SK-N-SH treated with all-trans-retinoic acid at 6 μM for 48 hours (cell line): ENCODE measurements around the gene THAP8.

Experiments
- ATAC-seq: fragments of 200-7000 bp; cut with Tn5 transposase; 3 replicates; pipeline ENCODE4 v1.9.1; 2020; ENCODE audit warnings: mild to moderate bottlenecking, moderate library complexity
- ARNTL ChIP-seq: fragments of 450-650 bp; formaldehyde crosslinking; IDR thresholded peaks from 2 replicates; pipeline ENCODE4 v1.5.0; 2020; ENCODE audit warnings: low read depth, mild to moderate bottlenecking, moderate library complexity, borderline replicate concordance
- BACH2 ChIP-seq: fragments of 250-450 bp; sonication (Bioruptor Pico); IDR thresholded peaks from 2 replicates; pipeline ENCODE4 v1.9.0; 2021; ENCODE audit warnings: mild to moderate bottlenecking, borderline replicate concordance
- CSDC2 ChIP-seq: fragments of 250-450 bp; sonication (Bioruptor Pico); IDR thresholded peaks from 2 replicates; pipeline ENCODE4 v1.5.0; 2020; ENCODE audit warnings: mild to moderate bottlenecking, moderate library complexity
- ESRRG ChIP-seq: fragments of 250-450 bp; sonication (Bioruptor Pico); IDR thresholded peaks from 2 replicates; pipeline ENCODE4 v1.6.1; 2021; ENCODE audit warnings: mild to moderate bottlenecking
- GLIS3 ChIP-seq: fragments of 250-450 bp; sonication (Bioruptor Pico); IDR thresholded peaks from 2 replicates; pipeline ENCODE4 v1.5.0; 2020; ENCODE audit warnings: mild to moderate bottlenecking, moderate library complexity
- ISL1 ChIP-seq: fragments of 250-450 bp; sonication (Bioruptor Pico); IDR thresholded peaks from 2 replicates; pipeline ENCODE4 v2.1.2; 2022; ENCODE audit warnings: mild to moderate bottlenecking, moderate library complexity
- OSR1 ChIP-seq: fragments of 250-450 bp; sonication (Bioruptor Pico); IDR thresholded peaks from 2 replicates; pipeline ENCODE4 v1.8.0; 2022; ENCODE audit warnings: moderate library complexity, mild to moderate bottlenecking, inconsistent platforms
- PPARA ChIP-seq: fragments of 250-450 bp; sonication (Bioruptor Pico); IDR thresholded peaks from 2 replicates; pipeline ENCODE4 v1.5.0; 2020; ENCODE audit warnings: mild to moderate bottlenecking, borderline replicate concordance
- RARB ChIP-seq: fragments of 250-450 bp; sonication (Bioruptor Pico); IDR thresholded peaks from 2 replicates; pipeline ENCODE4 v1.8.0; 2021; ENCODE audit warnings: mild to moderate bottlenecking, moderate library complexity
- SNAI2 ChIP-seq: fragments of 250-450 bp; sonication (Bioruptor Pico); IDR thresholded peaks from 2 replicates; pipeline ENCODE4 v1.5.0; 2020; ENCODE audit warnings: mild to moderate bottlenecking, moderate library complexity
- TOX ChIP-seq: fragments of 250-450 bp; sonication (Bioruptor Pico); IDR thresholded peaks from 2 replicates; pipeline ENCODE4 v1.8.0; 2021; ENCODE audit warnings: mild to moderate bottlenecking, moderate library complexity, borderline replicate concordance
- ZC3H10 ChIP-seq: fragments of 250-450 bp; sonication (Bioruptor Pico); IDR thresholded peaks from 2 replicates; pipeline ENCODE4 v1.5.1; 2021; ENCODE audit warnings: mild to moderate bottlenecking, moderate library complexity
- ZFP3 ChIP-seq: fragments of 250-450 bp; sonication (Bioruptor Pico); IDR thresholded peaks from 2 replicates; pipeline ENCODE4 v1.5.0; 2020; ENCODE audit warnings: mild to moderate bottlenecking, moderate library complexity
- ZFP30 ChIP-seq: fragments of 450-650 bp; formaldehyde crosslinking; IDR thresholded peaks from 2 replicates; pipeline ENCODE4 v1.5.0; 2022; ENCODE audit warnings: mild to moderate bottlenecking, moderate library complexity
- ZNF565 ChIP-seq: fragments of 450-650 bp; formaldehyde crosslinking; conservative IDR thresholded peaks from 2 replicates; pipeline ENCODE4 v1.5.0; 2020; ENCODE audit warnings: low read depth, mild to moderate bottlenecking, moderate library complexity
- ZNF70 ChIP-seq: fragments of 450-650 bp; formaldehyde crosslinking; IDR thresholded peaks from 2 replicates; pipeline ENCODE4 v1.5.0; 2020; ENCODE audit warnings: mild to moderate bottlenecking, moderate library complexity
- ZNF8 ChIP-seq: fragments of 450-650 bp; formaldehyde crosslinking; IDR thresholded peaks from 2 replicates; pipeline ENCODE4 v1.5.0; 2020; ENCODE audit warnings: mild to moderate bottlenecking, moderate library complexity
- TF ChIP-seq, protein P1 (sequence below): fragments of 250-450 bp; sonication (Bioruptor Pico); IDR thresholded peaks from 2 replicates; pipeline ENCODE4 v1.5.0; 2020; ENCODE audit warnings: mild to moderate bottlenecking, moderate library complexity
- TF ChIP-seq, protein P2 (sequence below): fragments of 250-450 bp; sonication (Bioruptor Pico); IDR thresholded peaks from 2 replicates; pipeline ENCODE4 v1.5.1; 2021; ENCODE audit warnings: mild to moderate bottlenecking, moderate library complexity
- TF ChIP-seq, protein P3 (sequence below): fragments of 250-450 bp; sonication (Bioruptor Pico); IDR thresholded peaks from 2 replicates; pipeline ENCODE4 v1.8.0; 2020; ENCODE audit warnings: mild to moderate bottlenecking, moderate library complexity, borderline replicate concordance
- TF ChIP-seq, protein P4 (sequence below): fragments of 250-450 bp; sonication (Bioruptor Pico); IDR thresholded peaks from 2 replicates; pipeline ENCODE4 v1.8.0; 2021; ENCODE audit warnings: low read depth, mild to moderate bottlenecking, moderate library complexity, borderline replicate concordance
- TF ChIP-seq, protein P5 (sequence below): fragments of 250-450 bp; sonication (Bioruptor Pico); IDR thresholded peaks from 2 replicates; pipeline ENCODE4 v1.5.1; 2020; ENCODE audit warnings: low read depth, mild to moderate bottlenecking, moderate library complexity

The THAP8 gene

DNA sequence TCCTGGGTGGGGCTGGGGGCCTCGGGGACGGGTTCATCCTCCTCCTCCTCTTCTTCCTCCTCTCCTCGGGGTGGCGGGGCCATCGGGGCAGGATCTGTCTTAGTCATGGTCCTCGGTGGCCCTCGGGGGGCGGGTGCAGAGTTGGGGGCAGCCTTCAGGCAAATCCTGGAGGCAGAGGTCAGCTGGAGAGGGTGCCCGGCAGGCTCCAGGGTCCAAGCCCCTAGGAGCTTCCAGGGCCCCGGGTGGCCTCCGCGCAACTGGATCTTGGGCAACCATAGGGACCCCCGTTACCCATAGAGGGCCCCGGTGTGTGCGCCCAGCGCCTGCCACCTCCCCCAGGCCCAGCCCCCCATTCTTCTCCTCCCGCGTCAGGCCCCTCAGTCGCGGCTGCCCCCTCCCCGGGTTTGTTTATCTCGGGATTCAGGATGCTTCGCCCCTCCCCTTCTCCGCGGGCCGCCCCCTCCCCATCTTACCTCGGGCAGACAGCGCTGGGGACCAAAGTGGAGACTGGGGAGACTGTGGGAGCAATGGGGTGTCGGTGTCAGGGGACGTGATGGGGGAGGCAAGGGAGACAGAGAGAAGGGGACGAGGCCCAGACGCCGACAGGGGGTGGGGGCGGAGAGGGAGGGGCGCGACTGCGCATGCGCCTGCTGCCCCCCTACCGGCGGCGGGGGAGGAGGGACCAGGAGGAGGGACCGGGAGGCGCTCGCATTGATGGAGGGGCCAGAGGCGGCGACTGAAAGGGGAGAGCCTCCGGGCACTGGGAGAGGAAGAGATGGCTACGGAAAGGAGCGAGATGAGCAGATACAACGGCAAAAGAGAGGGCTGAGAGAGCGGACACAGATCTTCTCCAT is 21.6 kb downstream of the THAP8 start, which contains the start of gene CLIP3:
TSS of gene CLIP3 (minus strand) at position 623 of the 854 bp plus-strand sequence. CDS start at position 107, 516 bp downstream.
- peak; percentile 89 for ATAC-seq
- TF ChIP-seq, protein P1, sequence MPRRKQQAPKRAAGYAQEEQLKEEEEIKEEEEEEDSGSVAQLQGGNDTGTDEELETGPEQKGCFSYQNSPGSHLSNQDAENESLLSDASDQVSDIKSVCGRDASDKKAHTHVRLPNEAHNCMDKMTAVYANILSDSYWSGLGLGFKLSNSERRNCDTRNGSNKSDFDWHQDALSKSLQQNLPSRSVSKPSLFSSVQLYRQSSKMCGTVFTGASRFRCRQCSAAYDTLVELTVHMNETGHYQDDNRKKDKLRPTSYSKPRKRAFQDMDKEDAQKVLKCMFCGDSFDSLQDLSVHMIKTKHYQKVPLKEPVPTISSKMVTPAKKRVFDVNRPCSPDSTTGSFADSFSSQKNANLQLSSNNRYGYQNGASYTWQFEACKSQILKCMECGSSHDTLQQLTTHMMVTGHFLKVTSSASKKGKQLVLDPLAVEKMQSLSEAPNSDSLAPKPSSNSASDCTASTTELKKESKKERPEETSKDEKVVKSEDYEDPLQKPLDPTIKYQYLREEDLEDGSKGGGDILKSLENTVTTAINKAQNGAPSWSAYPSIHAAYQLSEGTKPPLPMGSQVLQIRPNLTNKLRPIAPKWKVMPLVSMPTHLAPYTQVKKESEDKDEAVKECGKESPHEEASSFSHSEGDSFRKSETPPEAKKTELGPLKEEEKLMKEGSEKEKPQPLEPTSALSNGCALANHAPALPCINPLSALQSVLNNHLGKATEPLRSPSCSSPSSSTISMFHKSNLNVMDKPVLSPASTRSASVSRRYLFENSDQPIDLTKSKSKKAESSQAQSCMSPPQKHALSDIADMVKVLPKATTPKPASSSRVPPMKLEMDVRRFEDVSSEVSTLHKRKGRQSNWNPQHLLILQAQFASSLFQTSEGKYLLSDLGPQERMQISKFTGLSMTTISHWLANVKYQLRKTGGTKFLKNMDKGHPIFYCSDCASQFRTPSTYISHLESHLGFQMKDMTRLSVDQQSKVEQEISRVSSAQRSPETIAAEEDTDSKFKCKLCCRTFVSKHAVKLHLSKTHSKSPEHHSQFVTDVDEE (CRISPR knock-in tag) = no peak
- no peak for TF ChIP-seq TOX
- TF ChIP-seq OSR1 (CRISPR knock-in tag) = no peak
- no peak for TF ChIP-seq ISL1 (CRISPR knock-in tag)
- TF ChIP-seq ESRRG (CRISPR knock-in tag) = no peak
- TF ChIP-seq, protein P2, sequence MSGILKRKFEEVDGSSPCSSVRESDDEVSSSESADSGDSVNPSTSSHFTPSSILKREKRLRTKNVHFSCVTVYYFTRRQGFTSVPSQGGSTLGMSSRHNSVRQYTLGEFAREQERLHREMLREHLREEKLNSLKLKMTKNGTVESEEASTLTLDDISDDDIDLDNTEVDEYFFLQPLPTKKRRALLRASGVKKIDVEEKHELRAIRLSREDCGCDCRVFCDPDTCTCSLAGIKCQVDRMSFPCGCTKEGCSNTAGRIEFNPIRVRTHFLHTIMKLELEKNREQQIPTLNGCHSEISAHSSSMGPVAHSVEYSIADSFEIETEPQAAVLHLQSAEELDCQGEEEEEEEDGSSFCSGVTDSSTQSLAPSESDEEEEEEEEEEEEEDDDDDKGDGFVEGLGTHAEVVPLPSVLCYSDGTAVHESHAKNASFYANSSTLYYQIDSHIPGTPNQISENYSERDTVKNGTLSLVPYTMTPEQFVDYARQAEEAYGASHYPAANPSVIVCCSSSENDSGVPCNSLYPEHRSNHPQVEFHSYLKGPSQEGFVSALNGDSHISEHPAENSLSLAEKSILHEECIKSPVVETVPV (CRISPR knock-in tag) = no peak
- TF ChIP-seq PPARA = no peak
- TF ChIP-seq, protein P3, sequence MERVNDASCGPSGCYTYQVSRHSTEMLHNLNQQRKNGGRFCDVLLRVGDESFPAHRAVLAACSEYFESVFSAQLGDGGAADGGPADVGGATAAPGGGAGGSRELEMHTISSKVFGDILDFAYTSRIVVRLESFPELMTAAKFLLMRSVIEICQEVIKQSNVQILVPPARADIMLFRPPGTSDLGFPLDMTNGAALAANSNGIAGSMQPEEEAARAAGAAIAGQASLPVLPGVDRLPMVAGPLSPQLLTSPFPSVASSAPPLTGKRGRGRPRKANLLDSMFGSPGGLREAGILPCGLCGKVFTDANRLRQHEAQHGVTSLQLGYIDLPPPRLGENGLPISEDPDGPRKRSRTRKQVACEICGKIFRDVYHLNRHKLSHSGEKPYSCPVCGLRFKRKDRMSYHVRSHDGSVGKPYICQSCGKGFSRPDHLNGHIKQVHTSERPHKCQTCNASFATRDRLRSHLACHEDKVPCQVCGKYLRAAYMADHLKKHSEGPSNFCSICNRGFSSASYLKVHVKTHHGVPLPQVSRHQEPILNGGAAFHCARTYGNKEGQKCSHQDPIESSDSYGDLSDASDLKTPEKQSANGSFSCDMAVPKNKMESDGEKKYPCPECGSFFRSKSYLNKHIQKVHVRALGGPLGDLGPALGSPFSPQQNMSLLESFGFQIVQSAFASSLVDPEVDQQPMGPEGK (CRISPR knock-in tag) = no peak
- no peak for TF ChIP-seq ZFP3 (CRISPR knock-in tag)
- no peak for TF ChIP-seq SNAI2 (CRISPR knock-in tag)
- TF ChIP-seq BACH2 (CRISPR knock-in tag) = no peak
- no peak for TF ChIP-seq ZNF70 (CRISPR knock-in tag)
- TF ChIP-seq ARNTL (CRISPR knock-in tag) = no peak
- TF ChIP-seq ZFP30 (CRISPR knock-in tag) = no peak
- TF ChIP-seq, protein P4, sequence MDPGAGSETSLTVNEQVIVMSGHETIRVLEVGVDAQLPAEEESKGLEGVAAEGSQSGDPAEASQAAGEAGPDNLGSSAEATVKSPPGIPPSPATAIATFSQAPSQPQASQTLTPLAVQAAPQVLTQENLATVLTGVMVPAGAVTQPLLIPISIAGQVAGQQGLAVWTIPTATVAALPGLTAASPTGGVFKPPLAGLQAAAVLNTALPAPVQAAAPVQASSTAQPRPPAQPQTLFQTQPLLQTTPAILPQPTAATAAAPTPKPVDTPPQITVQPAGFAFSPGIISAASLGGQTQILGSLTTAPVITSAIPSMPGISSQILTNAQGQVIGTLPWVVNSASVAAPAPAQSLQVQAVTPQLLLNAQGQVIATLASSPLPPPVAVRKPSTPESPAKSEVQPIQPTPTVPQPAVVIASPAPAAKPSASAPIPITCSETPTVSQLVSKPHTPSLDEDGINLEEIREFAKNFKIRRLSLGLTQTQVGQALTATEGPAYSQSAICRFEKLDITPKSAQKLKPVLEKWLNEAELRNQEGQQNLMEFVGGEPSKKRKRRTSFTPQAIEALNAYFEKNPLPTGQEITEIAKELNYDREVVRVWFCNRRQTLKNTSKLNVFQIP (CRISPR knock-in tag) = no peak
- TF ChIP-seq ZNF565 (CRISPR knock-in tag) = no peak
- no peak for TF ChIP-seq ZNF8 (CRISPR knock-in tag)
- no peak for TF ChIP-seq GLIS3 (CRISPR knock-in tag)

DNA sequence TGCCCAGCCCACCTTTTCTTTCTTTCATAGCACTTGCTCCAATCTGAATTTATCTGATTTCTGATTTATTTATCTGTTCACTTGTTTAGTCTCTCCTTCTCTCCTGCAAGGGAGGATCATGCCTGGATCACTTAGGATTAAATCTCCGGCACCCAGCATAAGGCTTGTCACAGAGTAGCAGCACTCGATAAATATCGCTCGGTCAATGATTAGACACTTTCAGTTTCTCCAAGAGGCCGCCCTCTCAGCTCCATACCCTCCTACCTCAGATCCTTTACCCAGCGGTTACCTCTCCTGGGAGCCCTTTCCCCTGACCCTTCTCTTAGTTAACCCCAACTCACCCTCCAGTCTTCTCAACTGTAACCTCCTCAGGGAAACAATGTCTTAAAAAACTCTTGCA is 22.8 kb downstream of the THAP8 start:
- ATAC-seq = no peak
- TF ChIP-seq ZFP30 (CRISPR knock-in tag) (no peak), ISL1 (CRISPR knock-in tag) (no peak), ZNF565 (CRISPR knock-in tag) (no peak), ZC3H10 (CRISPR knock-in tag) (no peak), ZNF8 (CRISPR knock-in tag) (no peak), ZNF70 (CRISPR knock-in tag) (no peak), ZFP3 (CRISPR knock-in tag) (no peak), GLIS3 (CRISPR knock-in tag) (no peak), RARB (no peak), TOX (no peak), CSDC2 (CRISPR knock-in tag) (no peak), ARNTL (CRISPR knock-in tag) (no peak), ESRRG (CRISPR knock-in tag) (no peak)
- TF ChIP-seq, protein P1 (CRISPR knock-in tag) = no peak
- TF ChIP-seq, protein P4 (CRISPR knock-in tag) = no peak
- TF ChIP-seq, protein P5, sequence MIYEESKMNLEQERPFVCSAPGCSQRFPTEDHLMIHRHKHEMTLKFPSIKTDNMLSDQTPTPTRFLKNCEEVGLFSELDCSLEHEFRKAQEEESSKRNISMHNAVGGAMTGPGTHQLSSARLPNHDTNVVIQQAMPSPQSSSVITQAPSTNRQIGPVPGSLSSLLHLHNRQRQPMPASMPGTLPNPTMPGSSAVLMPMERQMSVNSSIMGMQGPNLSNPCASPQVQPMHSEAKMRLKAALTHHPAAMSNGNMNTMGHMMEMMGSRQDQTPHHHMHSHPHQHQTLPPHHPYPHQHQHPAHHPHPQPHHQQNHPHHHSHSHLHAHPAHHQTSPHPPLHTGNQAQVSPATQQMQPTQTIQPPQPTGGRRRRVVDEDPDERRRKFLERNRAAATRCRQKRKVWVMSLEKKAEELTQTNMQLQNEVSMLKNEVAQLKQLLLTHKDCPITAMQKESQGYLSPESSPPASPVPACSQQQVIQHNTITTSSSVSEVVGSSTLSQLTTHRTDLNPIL = no peak
